Lower lobe of right lung (tissue), 2 donors: ENCODE data around the gene GPRC6A. TPM values are rescaled to one million over a fixed set of nuclear protein-coding genes. Genes with fewer than 3 reads are reported as not detected.

Source experiments
- ATAC-seq, 2 donors: fragments of 200-7000 bp; cut with Tn5 transposase; one replicate each; pipeline ENCODE4 v1.9.1; 2020 to 2022; ENCODE audit warnings: mild to moderate bottlenecking in 2 of 2, moderate library complexity in 2 of 2
- DNase-seq: peaks from one replicate; pipeline ENCODE4 v3.0.0-alpha.2; 2020
- H3K27ac ChIP-seq: fragments of 200-600 bp; one replicate; pipeline ENCODE4 v1.8.0; 2022
- H3K27me3 ChIP-seq: fragments of 200-600 bp; one replicate; pipeline ENCODE4 v1.8.0; 2022; ENCODE audit warnings: low read depth
- H3K36me3 ChIP-seq: fragments of 200-600 bp; one replicate; pipeline ENCODE4 v1.8.0; 2022; ENCODE audit warnings: mild to moderate bottlenecking
- H3K4me1 ChIP-seq: fragments of 200-600 bp; one replicate; pipeline ENCODE4 v1.8.0; 2022
- H3K4me3 ChIP-seq: fragments of 200-600 bp; one replicate; pipeline ENCODE4 v1.8.0; 2022; ENCODE audit warnings: mild to moderate bottlenecking
- H3K9me3 ChIP-seq: fragments of 200-600 bp; one replicate; pipeline ENCODE4 v1.8.0; 2022
- CTCF ChIP-seq: fragments of 200-600 bp; IDR thresholded peaks from one replicate; pipeline ENCODE4 v1.8.0; 2022; ENCODE audit warnings: antibody characterized with exemption, mild to moderate bottlenecking
- intact Hi-C: fragments of 100-400 bp; cut with DNase I; formaldehyde crosslinking; loops from one replicate; pipeline ENCODE4 v1.11.0; 2022
- total RNA-seq: library from RNA; stranded (reverse); fragmentation: NEBNext Ultra II Directional; extraction: Animal tissue kit (Norgen Biotek cat#: 25700); gene quantifications from one replicate; pipeline ENCODE4 v1.2.1, GENCODE V29; 2021
- donor health status: DM: no; HTN: yes; CAD: no; lungs with severe emphysema.

The GPRC6A gene
- total RNA-seq, 1 donor from 2014 or later = not detected

- intact Hi-C loops = no loop called here
- no peaks in the 10 kb centered on the region for H3K36me3 ChIP-seq
- no peak overlapping the region for H3K27ac ChIP-seq
- no peak overlapping the region for H3K4me3 ChIP-seq
- no peaks in the 10 kb centered on the region for H3K9me3 ChIP-seq
- no peak for DNase-seq
- TF ChIP-seq CTCF = no peak
- H3K4me1 ChIP-seq = no peaks in the 10 kb centered on the region
- ATAC-seq = no peak
- H3K27me3 ChIP-seq = no peaks in the 10 kb centered on the region
Observed at GRCh38 chr6:116801971-116802370, 26.9 kb downstream of the GPRC6A start.

GRCh38 chr6:116799945-116800344 lies 28.9 kb downstream of the GPRC6A start:
- ATAC-seq = no peak
- TF ChIP-seq CTCF = no peak

GRCh38 chr6:116797585-116797984 lies 31.3 kb downstream of the GPRC6A start:
- Histone ChIP-seq H3K36me3 (no peaks in the 10 kb centered on the region), H3K4me1 (no peaks in the 10 kb centered on the region), H3K9me3 (no peaks in the 10 kb centered on the region), H3K4me3 (no peak overlapping the region), H3K27ac (no peak overlapping the region), H3K27me3 (no peaks in the 10 kb centered on the region)
- TF ChIP-seq CTCF = no peak
- intact Hi-C loops = no loop called here
- ATAC-seq (no peak), DNase-seq (no peak)

More at GRCh38 chr6:116799945-116800344, 28.9 kb downstream of the GPRC6A start:
- Histone ChIP-seq H3K36me3 (no peaks in the 10 kb centered on the region), H3K4me1 (no peaks in the 10 kb centered on the region), H3K9me3 (no peaks in the 10 kb centered on the region), H3K27me3 (no peaks in the 10 kb centered on the region), H3K4me3 (no peak overlapping the region), H3K27ac (no peak overlapping the region)
- intact Hi-C loops = no loop called here
- no peak for DNase-seq

GRCh38 chr6:116793224-116793623 lies 35.7 kb downstream of the GPRC6A start:
- DNase-seq (no peak), ATAC-seq (no peak)
- H3K4me1 ChIP-seq = no peaks in the 10 kb centered on the region
- no peaks in the 10 kb centered on the region for H3K36me3 ChIP-seq
- no peaks in the 10 kb centered on the region for H3K9me3 ChIP-seq
- H3K4me3 ChIP-seq = no peak overlapping the region
- H3K27ac ChIP-seq = no peak overlapping the region
- no peaks in the 10 kb centered on the region for H3K27me3 ChIP-seq
- intact Hi-C loops = no loop called here
- TF ChIP-seq CTCF = no peak

- intact Hi-C loops = no loop called here
- no peak overlapping the region for H3K27ac ChIP-seq
Observed at GRCh38 chr6:116783852-116784251, 45.0 kb downstream of the GPRC6A start.

More at GRCh38 chr6:116783852-116784251, 45.0 kb downstream of the GPRC6A start:
- H3K27me3 ChIP-seq = no peaks in the 10 kb centered on the region
- H3K4me3 ChIP-seq = no peak overlapping the region
- no peak for ATAC-seq
- no peak for DNase-seq
- no peaks in the 10 kb centered on the region for H3K36me3 ChIP-seq
- no peaks in the 10 kb centered on the region for H3K4me1 ChIP-seq
- TF ChIP-seq CTCF = no peak
- H3K9me3 ChIP-seq = no peaks in the 10 kb centered on the region
